Colonic mucosa (tissue), 4 donors: Measurements from ENCODE around the gene CMIP. TPM values are rescaled to one million over a fixed set of nuclear protein-coding genes. Genes with fewer than 3 reads are reported as not detected.

ENCODE experiments used
- DNase-seq: peaks from one replicate; pipeline ENCODE4 v3.0.0-alpha.2; 2020
- H3K27ac ChIP-seq: fragments of 200-600 bp; one replicate; pipeline ENCODE4 v1.8.0; 2021
- H3K27me3 ChIP-seq: fragments of 200-600 bp; one replicate; pipeline ENCODE4 v1.8.0; 2021
- H3K36me3 ChIP-seq: fragments of 200-600 bp; one replicate; pipeline ENCODE4 v1.8.0; 2021
- H3K4me1 ChIP-seq: fragments of 200-600 bp; one replicate; pipeline ENCODE4 v1.8.0; 2021; ENCODE audit warnings: mild to moderate bottlenecking
- H3K4me3 ChIP-seq: fragments of 200-600 bp; one replicate; pipeline ENCODE4 v1.8.0; 2021
- H3K9ac ChIP-seq, 2 donors: one replicate each; pipeline ENCODE4 v1.7.0; 2013; ENCODE audit warnings: control low read depth in 2 of 2, low read depth in 2 of 2, low read length in 2 of 2
- H3K9me3 ChIP-seq: fragments of 200-600 bp; one replicate; pipeline ENCODE4 v1.8.0; 2021
- intact Hi-C: fragments of 100-400 bp; cut with DNase I; formaldehyde crosslinking; loops from one replicate; pipeline ENCODE4 v1.14.1; 2022
- total RNA-seq, 2 donors: library from RNA; stranded (reverse); fragmentation: NEBNext Ultra II Directional in 1 of 2; extraction: Animal tissue kit (Norgen Biotek cat#: 25700) in 1 of 2; gene quantifications; one replicate each; pipeline ENCODE4 v1.2.1, GENCODE V29; 2021
- TF ChIP-seq, protein P1 (sequence below): fragments of 200-600 bp; IDR thresholded peaks from one replicate; pipeline ENCODE4 v1.8.0; 2022; ENCODE audit warnings: antibody characterized with exemption, mild to moderate bottlenecking
- donor health status: healthy.
- donor health status: DM: no; HTN: no; CAD: no.
- donor health status: DM: no; HTN: no; CAD: no.

The CMIP gene
- total RNA-seq, 2 donors from 2014 or later = 83.4 to 107 TPM

DNA sequence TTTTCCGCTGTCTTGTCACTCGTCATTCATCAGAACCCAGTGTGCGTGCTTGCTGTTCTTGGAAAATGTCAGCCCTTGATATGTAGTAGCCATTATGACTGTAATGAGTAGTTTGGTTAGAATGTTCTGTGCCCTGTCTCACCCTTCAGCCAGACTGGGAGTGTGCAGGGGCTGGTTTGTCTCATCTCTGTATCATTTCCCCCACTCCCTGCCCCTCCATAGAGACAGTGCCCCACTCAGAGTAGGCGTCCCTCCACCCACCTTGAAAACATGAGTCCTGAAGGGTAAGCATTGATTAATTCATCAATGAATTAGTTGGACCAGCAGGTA lies 197.5 kb downstream of the CMIP start:
- H3K27me3 ChIP-seq = no peaks in the 10 kb centered on the region
- H3K27ac ChIP-seq = no peak overlapping the region
- H3K36me3 ChIP-seq = no peaks in the 10 kb centered on the region
- intact Hi-C loops = no loop called here
- H3K9ac ChIP-seq = no peak overlapping the region
- H3K4me3 ChIP-seq = no peak overlapping the region
- no peaks in the 10 kb centered on the region for H3K9me3 ChIP-seq
- DNase-seq = no peak
- TF ChIP-seq, protein P1, sequence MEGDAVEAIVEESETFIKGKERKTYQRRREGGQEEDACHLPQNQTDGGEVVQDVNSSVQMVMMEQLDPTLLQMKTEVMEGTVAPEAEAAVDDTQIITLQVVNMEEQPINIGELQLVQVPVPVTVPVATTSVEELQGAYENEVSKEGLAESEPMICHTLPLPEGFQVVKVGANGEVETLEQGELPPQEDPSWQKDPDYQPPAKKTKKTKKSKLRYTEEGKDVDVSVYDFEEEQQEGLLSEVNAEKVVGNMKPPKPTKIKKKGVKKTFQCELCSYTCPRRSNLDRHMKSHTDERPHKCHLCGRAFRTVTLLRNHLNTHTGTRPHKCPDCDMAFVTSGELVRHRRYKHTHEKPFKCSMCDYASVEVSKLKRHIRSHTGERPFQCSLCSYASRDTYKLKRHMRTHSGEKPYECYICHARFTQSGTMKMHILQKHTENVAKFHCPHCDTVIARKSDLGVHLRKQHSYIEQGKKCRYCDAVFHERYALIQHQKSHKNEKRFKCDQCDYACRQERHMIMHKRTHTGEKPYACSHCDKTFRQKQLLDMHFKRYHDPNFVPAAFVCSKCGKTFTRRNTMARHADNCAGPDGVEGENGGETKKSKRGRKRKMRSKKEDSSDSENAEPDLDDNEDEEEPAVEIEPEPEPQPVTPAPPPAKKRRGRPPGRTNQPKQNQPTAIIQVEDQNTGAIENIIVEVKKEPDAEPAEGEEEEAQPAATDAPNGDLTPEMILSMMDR = no peak
- H3K4me1 ChIP-seq = no peaks in the 10 kb centered on the region

DNA sequence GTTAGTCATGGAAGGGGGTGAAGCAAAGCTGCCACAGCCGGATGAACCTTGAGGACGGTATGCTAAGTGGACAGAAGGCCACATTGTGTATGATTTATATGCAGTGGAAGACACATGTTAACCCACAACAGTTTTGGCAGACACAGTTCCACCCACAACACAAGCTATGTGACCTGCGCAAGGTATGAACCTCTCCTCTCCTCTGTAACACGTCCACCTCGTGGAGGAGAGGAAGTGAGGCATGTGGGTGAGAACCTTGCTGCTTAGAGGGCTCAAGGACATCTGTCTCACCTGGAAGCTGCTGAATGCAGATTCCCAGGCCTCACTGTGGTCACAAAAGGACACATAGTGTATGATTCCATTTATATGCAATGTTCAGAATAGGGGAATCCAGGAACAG lies 198.3 kb downstream of the CMIP start:
- no peaks in the 10 kb centered on the region for H3K4me1 ChIP-seq
- TF ChIP-seq, protein P1 = no peak
- intact Hi-C loops = no loop called here

DNA sequence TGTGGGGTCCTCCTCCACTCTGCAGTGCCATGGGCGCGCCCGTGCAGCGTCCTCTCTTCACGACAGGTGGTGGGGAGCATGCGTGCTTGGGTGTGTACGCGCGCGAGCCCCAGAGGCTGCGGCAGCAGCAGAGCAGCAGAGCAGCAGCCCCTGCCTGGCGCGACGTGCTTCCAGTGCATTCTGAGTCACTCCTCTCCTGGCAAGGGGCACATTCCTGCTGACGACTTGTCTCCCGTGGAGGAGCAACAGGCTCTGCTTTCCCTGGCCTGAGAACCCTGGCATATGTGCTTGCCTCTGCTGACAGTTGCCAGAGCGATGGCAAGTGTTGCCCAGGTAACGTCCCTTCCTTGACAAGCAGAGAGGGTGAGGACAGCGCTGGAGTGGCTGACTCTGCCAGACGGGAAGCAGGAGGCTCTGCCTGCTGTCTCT lies 200.7 kb downstream of the CMIP start:
- TF ChIP-seq, protein P1 = no peak
- H3K27ac ChIP-seq = no peak overlapping the region
- intact Hi-C loops = no loop called here
- no peak for DNase-seq
- H3K36me3 ChIP-seq = no peaks in the 10 kb centered on the region
- no peaks in the 10 kb centered on the region for H3K9me3 ChIP-seq
- no peak overlapping the region for H3K9ac ChIP-seq
- no peaks in the 10 kb centered on the region for H3K4me1 ChIP-seq
- H3K27me3 ChIP-seq = no peaks in the 10 kb centered on the region
- H3K4me3 ChIP-seq = no peak overlapping the region

More for the DNA sequence above, 198.3 kb downstream of the CMIP start:
- Histone ChIP-seq H3K9me3 (no peaks in the 10 kb centered on the region), H3K9ac (no peak overlapping the region), H3K27me3 (no peaks in the 10 kb centered on the region), H3K36me3 (no peaks in the 10 kb centered on the region), H3K27ac (no peak overlapping the region), H3K4me3 (no peak overlapping the region)
- DNase-seq = no peak

DNA sequence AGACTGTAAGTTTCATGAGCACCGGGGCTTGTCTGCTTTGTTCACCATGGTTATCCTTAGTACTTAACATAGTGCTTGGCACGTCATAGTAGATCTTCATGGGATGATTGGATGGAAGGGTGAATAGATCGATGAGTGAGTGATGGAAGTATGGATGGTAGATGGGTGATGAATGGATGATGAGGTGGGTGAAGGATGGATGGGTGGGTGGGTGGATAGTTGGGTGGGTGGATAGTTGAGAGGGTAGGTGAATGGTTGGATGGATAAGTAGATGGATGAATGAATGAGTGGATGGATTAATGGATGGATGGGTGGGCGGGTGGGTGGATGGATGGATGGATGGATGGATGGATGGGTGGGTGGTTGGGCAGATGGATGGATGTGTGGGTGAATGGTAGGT lies 201.3 kb downstream of the CMIP start:
- H3K9me3 ChIP-seq = no peaks in the 10 kb centered on the region
- H3K27me3 ChIP-seq = no peaks in the 10 kb centered on the region
- intact Hi-C loops = no loop called here
- no peak overlapping the region for H3K9ac ChIP-seq
- no peaks in the 10 kb centered on the region for H3K36me3 ChIP-seq
- H3K27ac ChIP-seq = no peak overlapping the region
- no peaks in the 10 kb centered on the region for H3K4me1 ChIP-seq
- no peak for DNase-seq
- TF ChIP-seq, protein P1 = no peak
- no peak overlapping the region for H3K4me3 ChIP-seq

DNA sequence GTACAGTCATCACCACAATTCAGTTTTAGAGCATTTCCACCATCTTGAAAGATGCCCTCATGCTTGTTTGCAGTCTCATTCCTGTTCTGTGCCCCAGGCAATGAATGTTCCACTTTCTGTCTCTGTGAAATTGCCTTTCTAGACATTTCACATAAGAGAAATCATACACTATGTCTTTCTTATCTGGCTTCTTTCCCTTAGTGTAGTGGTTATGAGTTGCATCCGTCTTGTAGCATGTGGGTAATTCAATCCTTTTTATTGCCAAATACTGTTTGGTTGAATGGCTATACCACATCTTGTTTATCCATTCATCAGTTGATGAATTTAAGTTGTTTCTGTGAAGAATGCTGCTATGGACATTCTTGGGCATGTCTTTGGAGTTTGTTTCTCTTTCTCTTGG lies 202.0 kb downstream of the CMIP start:
- no peaks in the 10 kb centered on the region for H3K9me3 ChIP-seq
- H3K27me3 ChIP-seq = no peaks in the 10 kb centered on the region
- TF ChIP-seq, protein P1 = no peak
- H3K4me3 ChIP-seq = no peak overlapping the region
- no peak overlapping the region for H3K27ac ChIP-seq
- intact Hi-C loops = no loop called here
- no peaks in the 10 kb centered on the region for H3K4me1 ChIP-seq
- H3K36me3 ChIP-seq = no peaks in the 10 kb centered on the region
- H3K9ac ChIP-seq = no peak overlapping the region
- no peak for DNase-seq

DNA sequence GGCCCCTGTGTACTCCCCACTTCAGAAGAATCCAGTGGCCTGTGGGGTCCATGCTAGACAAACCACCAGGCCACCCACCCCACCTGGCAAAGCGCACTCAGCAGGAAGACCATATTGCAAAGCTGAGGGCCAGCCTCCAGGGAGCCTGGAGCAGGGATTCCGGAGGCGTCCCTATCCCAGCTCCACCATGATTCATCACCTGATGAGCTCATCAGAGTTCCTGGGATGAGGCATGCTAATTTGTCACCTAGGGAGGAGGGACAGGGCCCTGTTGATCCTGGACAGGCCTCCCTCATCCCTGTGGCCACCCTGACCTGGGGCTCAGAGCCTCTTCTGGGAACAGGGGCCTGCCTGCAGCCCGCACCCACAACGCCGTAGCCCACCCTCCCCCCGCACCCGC lies 202.9 kb downstream of the CMIP start:
- Histone ChIP-seq H3K27ac (no peak overlapping the region), H3K9ac (no peak overlapping the region), H3K36me3 (peaks cover 3% of the 10 kb centered on the region), H3K9me3 (no peaks in the 10 kb centered on the region), H3K27me3 (no peaks in the 10 kb centered on the region), H3K4me1 (no peaks in the 10 kb centered on the region), H3K4me3 (no peak overlapping the region)
- no peak for DNase-seq
- intact Hi-C loops = no loop called here
- TF ChIP-seq, protein P1 = no peak
